ENCODE measurements around the gene ST3GAL3.

- TF ChIP-seq EZH2 (IDR thresholded peaks at IDR 0.05; ENCODE audit: borderline replicate concordance, low read depth, low read length, severe bottlenecking) (no peak), CTCF (IDR thresholded peaks at IDR 0.05; ENCODE audit: borderline replicate concordance, extremely low read depth, low read length, poor library complexity, severe bottlenecking) (no peak)
Measured at GRCh38 chr1:43900386-43900785, 193.1 kb downstream of the ST3GAL3 start.

Measured in DND-41 (cell line).